SK-N-SH (cell line): ENCODE data around the gene RPN1. TPM values are rescaled to one million over a fixed set of nuclear protein-coding genes. Genes with fewer than 3 reads are reported as not detected.

ENCODE experiments used
- CTCF ChIA-PET: fragments of 300-600, 350-600 bp; formaldehyde crosslinking; extraction: SDS; loops from one replicate; lab custom pipeline; 2021; lab: Yijun Ruan, JAX
- POLR2A ChIA-PET: fragments of 350-600 bp; sonication (Branson Sonifier 250); formaldehyde crosslinking; extraction: SDS; loops from one replicate; lab custom pipeline; 2020; ENCODE audit warnings: antibody characterized with exemption, inconsistent platforms; lab: Yijun Ruan, JAX
- DNase-seq: peaks from one replicate; pipeline ENCODE4 v3.0.0; 2012
- H2AFZ ChIP-seq: fragments of 200-600 bp; sonication (generic); 2 replicates; pipeline ENCODE4 v1.8.1; 2016; ENCODE audit warnings: antibody characterized with exemption, mild to moderate bottlenecking, low read depth
- H3F3A ChIP-seq: fragments of 200-600 bp; sonication (generic); replicated peaks from 2 replicates; pipeline ENCODE3; 2016; ENCODE audit warnings: antibody characterized with exemption, mild to moderate bottlenecking; ENCODE audit not compliant: insufficient read depth
- H3K27ac ChIP-seq, 2 experiments: fragments of 200-500 bp in 1 of 2; fragments of 200-600 bp in 1 of 2; sonication (Bioruptor generic) in 1 of 2; sonication (generic), shearing (Covaris generic) in 1 of 2; 2 replicates each; pipeline versions ENCODE4 v1.5.1 to v1.6.1; 2014 to 2016; ENCODE audit warnings: low read depth in 2 of 2, inconsistent platforms in 1 of 2, low read length in 1 of 2, mild to moderate bottlenecking in 1 of 2, mixed read lengths in 1 of 2
- H3K27me3 ChIP-seq: fragments of 200-600 bp; sonication (generic), shearing (Covaris generic); 2 replicates; pipeline ENCODE4 v1.6.1; 2016; ENCODE audit warnings: mixed run types; ENCODE audit not compliant: insufficient read depth
- H3K36me3 ChIP-seq, 2 experiments: fragments of 200-500 bp in 1 of 2; fragments of 200-600 bp in 1 of 2; sonication (Bioruptor generic) in 1 of 2; sonication (generic) in 1 of 2; replicated peaks in 1 of 2; 2 replicates each; pipeline versions ENCODE3 to v1.5.1; 2014 to 2016; ENCODE audit warnings: low read length in 1 of 2, mild to moderate bottlenecking in 1 of 2; ENCODE audit not compliant: insufficient read depth in 2 of 2, control insufficient read depth in 1 of 2
- H3K4me1 ChIP-seq, 2 experiments: fragments of 200-500 bp in 1 of 2; fragments of 200-600 bp in 1 of 2; sonication (Bioruptor generic) in 1 of 2; sonication (generic), shearing (Covaris generic) in 1 of 2; 2 replicates each; pipeline versions ENCODE4 v1.5.1 to v1.6.1; 2014 to 2016; ENCODE audit warnings: low read depth in 1 of 2, low read length in 1 of 2, mixed run types in 1 of 2; ENCODE audit not compliant: insufficient read depth in 2 of 2, control insufficient read depth in 1 of 2
- H3K4me2 ChIP-seq: fragments of 200-600 bp; sonication (generic), shearing (Covaris generic); 2 replicates; pipeline ENCODE4 v1.6.1; 2017; ENCODE audit warnings: mixed run types
- H3K4me3 ChIP-seq, 2 experiments: fragments of 200-500 bp in 1 of 2; fragments of 200-600 bp in 1 of 2; sonication (Bioruptor generic) in 1 of 2; sonication (generic), shearing (Covaris generic) in 1 of 2; 2 replicates each; pipeline versions ENCODE4 v1.5.1 to v1.8.1; 2014 to 2016; ENCODE audit warnings: low read depth in 2 of 2, inconsistent platforms in 1 of 2, low read length in 1 of 2, mild to moderate bottlenecking in 1 of 2, mixed read lengths in 1 of 2, moderate library complexity in 1 of 2
- H3K79me2 ChIP-seq: fragments of 200-600 bp; sonication (generic); 2 replicates; pipeline ENCODE4 v1.8.1; 2017; ENCODE audit warnings: mild to moderate bottlenecking; ENCODE audit not compliant: insufficient read depth
- H3K9ac ChIP-seq: fragments of 200-600 bp; sonication (generic); 2 replicates; pipeline ENCODE4 v1.6.1; 2017; ENCODE audit warnings: mixed run types
- H3K9me2 ChIP-seq: fragments of 200-600 bp; sonication (generic); 2 replicates; pipeline ENCODE4 v1.6.1; 2017; ENCODE audit warnings: mixed run types
- H3K9me3 ChIP-seq: fragments of 200-600 bp; sonication (generic); 2 replicates; pipeline ENCODE4 v1.6.1; 2017; ENCODE audit warnings: mixed run types, mild to moderate bottlenecking, moderate library complexity
- H4K20me1 ChIP-seq: fragments of 200-600 bp; sonication (generic); 2 replicates; pipeline ENCODE4 v1.6.1; 2017; ENCODE audit warnings: mild to moderate bottlenecking, mixed run types; ENCODE audit not compliant: insufficient read depth
- EZH2phosphoT487 ChIP-seq: fragments of 200-600 bp; sonication (generic); IDR thresholded peaks from 2 replicates; pipeline ENCODE4 v1.6.1; 2017; ENCODE audit warnings: low read depth, mixed run types, mild to moderate bottlenecking, antibody characterized with exemption, moderate library complexity, borderline replicate concordance
- FOXJ3 ChIP-seq: sonication (generic); formaldehyde crosslinking; IDR thresholded peaks from 2 replicates; pipeline ENCODE4 v1.5.1; 2020; ENCODE audit warnings: mild to moderate bottlenecking, missing genetic modification reagents
- FOXM1 ChIP-seq: IDR thresholded peaks from 2 replicates; pipeline ENCODE4 v1.4.0; 2012; ENCODE audit warnings: low read depth, mild to moderate bottlenecking
- GABPA ChIP-seq: IDR thresholded peaks from 2 replicates; pipeline ENCODE4 v1.4.0; 2012; ENCODE audit warnings: low read depth, mild to moderate bottlenecking
- IRF3 ChIP-seq: fragments of 150-350 bp; IDR thresholded peaks from 2 replicates; pipeline ENCODE4 v1.6.1; 2016; ENCODE audit warnings: mild to moderate bottlenecking, low read depth, low read length
- MAX ChIP-seq: IDR thresholded peaks from 2 replicates; pipeline ENCODE4 v1.4.0; 2012; ENCODE audit warnings: low read depth
- MXI1 ChIP-seq: IDR thresholded peaks from 2 replicates; pipeline ENCODE4 v1.6.1; 2012; ENCODE audit warnings: mild to moderate bottlenecking, low read depth, low read length, improper control_type of control experiment
- NFIC ChIP-seq: IDR thresholded peaks from 2 replicates; pipeline ENCODE4 v1.4.0; 2012; ENCODE audit warnings: borderline replicate concordance
- RCOR1 ChIP-seq: fragments of 150-350 bp; IDR thresholded peaks from 2 replicates; pipeline ENCODE4 v1.6.1; 2017; ENCODE audit warnings: antibody characterized with exemption, low read length
- RFX5 ChIP-seq: IDR thresholded peaks from 2 replicates; pipeline ENCODE4 v1.6.1; 2012; ENCODE audit warnings: mild to moderate bottlenecking, improper control_type of control experiment, low read length
- SIN3A ChIP-seq: IDR thresholded peaks from 2 replicates; pipeline ENCODE4 v1.6.1; 2012; ENCODE audit warnings: low read depth, mild to moderate bottlenecking, low read length, moderate library complexity, borderline replicate concordance
- TCF12 ChIP-seq: IDR thresholded peaks from 2 replicates; pipeline ENCODE4 v1.4.0; 2012
- USF1 ChIP-seq: IDR thresholded peaks from 2 replicates; pipeline ENCODE4 v1.4.0; 2012; ENCODE audit warnings: low read depth, borderline replicate concordance
- WGBS: methylation state at CpG from one replicate; pipeline ENCODE4 v1.1.6; 2017; ENCODE audit warnings: low lambda C conversion rate; 5-methylcytosine and 5-hydroxymethylcytosine counted together
- polyA plus RNA-seq, 3 experiments: library from polyadenylated mRNA; depleted of rRNA; stranded (reverse); fragments of >200 nt; gene quantifications; 2 replicates each; pipeline ENCODE4 v1.2.3, GENCODE V29; 2012
- TF ChIP-seq, protein P1 (sequence below): fragments of 200-600 bp; sonication (generic); IDR thresholded peaks from 2 replicates; pipeline ENCODE4 v1.6.1; 2017; ENCODE audit warnings: antibody characterized with exemption, mild to moderate bottlenecking, moderate library complexity

The RPN1 gene
- polyA plus RNA-seq, 1 of the 3 experiments (the other 2 are of a cell fraction), result 162 TPM

- POLR2A ChIA-PET, result no interaction called here
Measured at GRCh38 chr3:128647307-128647706, 3.3 kb downstream of the RPN1 start.

DNA sequence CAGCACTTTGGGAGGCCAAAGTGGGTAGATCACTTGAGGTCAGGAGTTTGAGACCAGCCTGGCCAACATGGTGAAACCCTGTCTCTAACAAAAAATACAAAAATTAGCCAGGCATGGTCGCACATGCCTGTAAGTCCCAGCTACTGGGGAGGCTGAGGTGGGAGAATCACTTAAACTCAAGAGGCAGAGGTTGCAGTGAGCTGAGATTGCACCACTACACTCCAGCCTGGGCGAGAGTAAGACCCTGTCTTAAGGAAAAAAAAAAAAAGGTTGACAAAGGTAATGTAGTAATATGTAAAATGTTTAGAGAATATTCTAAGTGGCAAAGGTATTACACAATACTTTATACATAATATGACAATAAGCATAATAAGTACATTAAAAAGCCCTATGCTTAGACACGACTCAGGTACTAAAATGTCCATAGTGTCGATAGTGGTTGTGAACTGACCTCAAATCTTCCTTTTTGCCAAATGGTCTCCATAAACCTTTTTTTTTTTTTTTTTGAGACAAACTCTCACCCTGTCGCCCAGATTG, 16.5 kb downstream of the RPN1 start:
- CTCF ChIA-PET, result interaction anchor here (0.8 to 1.4 kb wide), 2 partner anchors 16 to 212 kb away, joined by 3 to 6 read pairs; no protein-coding TSS in a partner anchor
- Histone ChIP-seq H3K4me1 (no peaks in the 10 kb centered on the region), H3K79me2 (peaks cover 87% of the 10 kb centered on the region)

More at GRCh38 chr3:128647307-128647706, 3.3 kb downstream of the RPN1 start:
- Histone ChIP-seq H3K36me3 (peaks cover 6 to 7% of the 10 kb centered on the region in 2 experiments), H3K27ac (no peak overlapping the region), H2AFZ (no peak overlapping the region), H3K79me2 (peaks cover 84% of the 10 kb centered on the region), H3F3A (no peaks in the 10 kb centered on the region), H3K27me3 (no peaks in the 10 kb centered on the region), H3K9me2 (no peaks in the 10 kb centered on the region), H4K20me1 (peaks cover 61% of the 10 kb centered on the region), H3K9me3 (no peaks in the 10 kb centered on the region), H3K9ac (no peak overlapping the region), H3K4me3 (no peak overlapping the region), H3K4me1 (no peaks in the 10 kb centered on the region; a peak in 1 of 4 replicates), H3K4me2 (0 out of 2 replicates have a peak overlapping the region, but pooled peaks have one; percentile 79)
- no peak for TF ChIP-seq FOXJ3 (CRISPR knock-in tag)
- TF ChIP-seq MXI1, result no peak
- TF ChIP-seq MAX, result no peak
- no peak for TF ChIP-seq USF1
- DNase-seq, result no peak
- WGBS, result 75% methylated on average over 3 of the region's 3 CpGs
- CTCF ChIA-PET, result interaction anchor here (1.3 to 2.1 kb wide), 2 partner anchors 30 kb away, joined by 5 to 9 read pairs; no protein-coding TSS in a partner anchor

More for the DNA sequence above, 16.5 kb downstream of the RPN1 start:
- no peaks in the 10 kb centered on the region for H3K9me2 ChIP-seq
- H3K9me3 ChIP-seq, result no peaks in the 10 kb centered on the region
- no peak overlapping the region for H3K9ac ChIP-seq
- H2AFZ ChIP-seq, result no peak overlapping the region
- no peak for DNase-seq
- no peak overlapping the region for H3K4me2 ChIP-seq
- TF ChIP-seq MXI1, result no peak
- no peak for TF ChIP-seq NFIC
- no peak for TF ChIP-seq EZH2phosphoT487
- TF ChIP-seq SIN3A, result no peak
- no peak for TF ChIP-seq FOXM1
- TF ChIP-seq USF1, result no peak
- no peak for TF ChIP-seq IRF3
- no peak for TF ChIP-seq TCF12
- TF ChIP-seq RCOR1, result no peak
- TF ChIP-seq RFX5, result no peak
- TF ChIP-seq, protein P1, sequence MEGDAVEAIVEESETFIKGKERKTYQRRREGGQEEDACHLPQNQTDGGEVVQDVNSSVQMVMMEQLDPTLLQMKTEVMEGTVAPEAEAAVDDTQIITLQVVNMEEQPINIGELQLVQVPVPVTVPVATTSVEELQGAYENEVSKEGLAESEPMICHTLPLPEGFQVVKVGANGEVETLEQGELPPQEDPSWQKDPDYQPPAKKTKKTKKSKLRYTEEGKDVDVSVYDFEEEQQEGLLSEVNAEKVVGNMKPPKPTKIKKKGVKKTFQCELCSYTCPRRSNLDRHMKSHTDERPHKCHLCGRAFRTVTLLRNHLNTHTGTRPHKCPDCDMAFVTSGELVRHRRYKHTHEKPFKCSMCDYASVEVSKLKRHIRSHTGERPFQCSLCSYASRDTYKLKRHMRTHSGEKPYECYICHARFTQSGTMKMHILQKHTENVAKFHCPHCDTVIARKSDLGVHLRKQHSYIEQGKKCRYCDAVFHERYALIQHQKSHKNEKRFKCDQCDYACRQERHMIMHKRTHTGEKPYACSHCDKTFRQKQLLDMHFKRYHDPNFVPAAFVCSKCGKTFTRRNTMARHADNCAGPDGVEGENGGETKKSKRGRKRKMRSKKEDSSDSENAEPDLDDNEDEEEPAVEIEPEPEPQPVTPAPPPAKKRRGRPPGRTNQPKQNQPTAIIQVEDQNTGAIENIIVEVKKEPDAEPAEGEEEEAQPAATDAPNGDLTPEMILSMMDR, result no peak
- no peak for TF ChIP-seq GABPA
- WGBS, result 97% methylated on average over 5 of the region's 5 CpGs
- POLR2A ChIA-PET, result no interaction called here
- no peak overlapping the region for H3K4me3 ChIP-seq
- H4K20me1 ChIP-seq, result peaks cover 7% of the 10 kb centered on the region; the same call in 1 of the 2 replicates
- no peak overlapping the region for H3K27ac ChIP-seq
- peaks cover 36 to 62% of the 10 kb centered on the region in 2 experiments for H3K36me3 ChIP-seq
- H3F3A ChIP-seq, result no peaks in the 10 kb centered on the region
- no peaks in the 10 kb centered on the region for H3K27me3 ChIP-seq
